PFSK-1 (cell line): ENCODE measurements around the gene CFAP77.

Experiments
- FOXP2 ChIP-seq: optimal IDR thresholded peaks from 2 replicates; pipeline ENCODE3; 2011; ENCODE audit warnings: borderline replicate concordance, control low read depth, inconsistent platforms; ENCODE audit not compliant: insufficient read depth; ENCODE audit errors: extremely low read length, extremely low read depth
- POLR2AphosphoS5 ChIP-seq: IDR thresholded peaks from 2 replicates; pipeline ENCODE4 v1.6.1; 2012; ENCODE audit warnings: low read depth, mild to moderate bottlenecking, control low read depth, low read length, moderate library complexity
- SIN3A ChIP-seq: IDR thresholded peaks from 2 replicates; pipeline ENCODE4 v1.6.1; 2012; ENCODE audit warnings: mild to moderate bottlenecking, low read length, moderate library complexity, borderline replicate concordance; ENCODE audit not compliant: insufficient read depth
- TAF1 ChIP-seq: IDR thresholded peaks from 2 replicates; pipeline ENCODE4 v1.6.1; 2012; ENCODE audit warnings: low read length, control low read depth, borderline replicate concordance; ENCODE audit not compliant: insufficient read depth
- TF ChIP-seq, protein P1 (sequence below), 2 experiments: IDR thresholded peaks; 2 replicates each; pipeline versions ENCODE4 v1.6.1 to v1.8.0; 2011 to 2012; ENCODE audit warnings: low read depth in 2 of 2, low read length in 2 of 2, control low read depth in 1 of 2, inconsistent platforms in 1 of 2, mild to moderate bottlenecking in 1 of 2, moderate library complexity in 1 of 2; ENCODE audit not compliant: insufficient read depth in 1 of 2

Gene CFAP77

DNA sequence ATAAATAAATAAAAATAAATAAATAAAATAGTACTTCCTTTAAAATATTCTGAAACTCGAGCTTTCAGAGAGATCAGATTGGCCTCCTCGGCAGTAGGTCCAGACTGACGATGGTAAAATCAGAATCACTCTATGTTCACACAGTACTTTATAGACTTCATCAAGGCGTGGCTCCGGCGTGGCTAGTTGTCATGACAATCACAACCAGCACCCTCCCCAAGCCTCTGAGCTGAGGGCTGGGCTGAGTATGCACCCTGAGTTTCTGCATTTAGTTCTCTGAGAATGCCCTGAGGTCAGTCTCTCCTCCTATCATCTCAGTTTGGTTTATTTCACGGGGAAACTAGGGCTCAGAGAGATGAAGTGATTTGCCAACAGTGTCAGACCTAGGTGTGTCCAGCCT is 129.1 kb downstream of the CFAP77 start:
- TF ChIP-seq POLR2AphosphoS5 (no peak), SIN3A (no peak), TAF1 (no peak), FOXP2 (no peak)
- TF ChIP-seq, protein P1, sequence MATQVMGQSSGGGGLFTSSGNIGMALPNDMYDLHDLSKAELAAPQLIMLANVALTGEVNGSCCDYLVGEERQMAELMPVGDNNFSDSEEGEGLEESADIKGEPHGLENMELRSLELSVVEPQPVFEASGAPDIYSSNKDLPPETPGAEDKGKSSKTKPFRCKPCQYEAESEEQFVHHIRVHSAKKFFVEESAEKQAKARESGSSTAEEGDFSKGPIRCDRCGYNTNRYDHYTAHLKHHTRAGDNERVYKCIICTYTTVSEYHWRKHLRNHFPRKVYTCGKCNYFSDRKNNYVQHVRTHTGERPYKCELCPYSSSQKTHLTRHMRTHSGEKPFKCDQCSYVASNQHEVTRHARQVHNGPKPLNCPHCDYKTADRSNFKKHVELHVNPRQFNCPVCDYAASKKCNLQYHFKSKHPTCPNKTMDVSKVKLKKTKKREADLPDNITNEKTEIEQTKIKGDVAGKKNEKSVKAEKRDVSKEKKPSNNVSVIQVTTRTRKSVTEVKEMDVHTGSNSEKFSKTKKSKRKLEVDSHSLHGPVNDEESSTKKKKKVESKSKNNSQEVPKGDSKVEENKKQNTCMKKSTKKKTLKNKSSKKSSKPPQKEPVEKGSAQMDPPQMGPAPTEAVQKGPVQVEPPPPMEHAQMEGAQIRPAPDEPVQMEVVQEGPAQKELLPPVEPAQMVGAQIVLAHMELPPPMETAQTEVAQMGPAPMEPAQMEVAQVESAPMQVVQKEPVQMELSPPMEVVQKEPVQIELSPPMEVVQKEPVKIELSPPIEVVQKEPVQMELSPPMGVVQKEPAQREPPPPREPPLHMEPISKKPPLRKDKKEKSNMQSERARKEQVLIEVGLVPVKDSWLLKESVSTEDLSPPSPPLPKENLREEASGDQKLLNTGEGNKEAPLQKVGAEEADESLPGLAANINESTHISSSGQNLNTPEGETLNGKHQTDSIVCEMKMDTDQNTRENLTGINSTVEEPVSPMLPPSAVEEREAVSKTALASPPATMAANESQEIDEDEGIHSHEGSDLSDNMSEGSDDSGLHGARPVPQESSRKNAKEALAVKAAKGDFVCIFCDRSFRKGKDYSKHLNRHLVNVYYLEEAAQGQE (IDR thresholded peaks at IDR 0.05; ENCODE audit: insufficient read depth in 1 of 2, low read depth in 2 of 2, low read length in 2 of 2) = no peak

DNA sequence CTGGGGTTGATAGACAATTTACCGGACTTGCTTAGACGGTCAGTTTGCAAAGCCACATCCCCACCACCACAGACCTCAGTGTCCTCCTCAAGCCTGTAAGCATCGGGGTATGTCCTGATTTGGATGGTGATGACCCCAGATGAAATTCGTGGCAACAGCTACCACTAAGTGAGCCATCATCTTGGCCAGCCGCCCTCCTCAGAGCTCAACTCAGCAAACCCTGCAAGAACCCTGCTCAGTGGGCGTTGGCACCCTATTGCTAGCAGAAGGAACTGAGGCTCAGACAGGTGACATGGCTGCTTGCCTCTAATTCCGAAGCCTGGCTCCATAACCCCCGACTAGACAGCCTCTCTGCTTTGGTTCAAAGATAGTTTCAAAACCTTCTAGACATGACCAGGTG is 131.0 kb downstream of the CFAP77 start:
- TF ChIP-seq POLR2AphosphoS5 (no peak), FOXP2 (no peak), TAF1 (no peak), SIN3A (no peak)
- TF ChIP-seq, protein P1 (IDR thresholded peaks at IDR 0.05; ENCODE audit: insufficient read depth in 1 of 2, low read depth in 2 of 2, low read length in 2 of 2) = no peak

DNA sequence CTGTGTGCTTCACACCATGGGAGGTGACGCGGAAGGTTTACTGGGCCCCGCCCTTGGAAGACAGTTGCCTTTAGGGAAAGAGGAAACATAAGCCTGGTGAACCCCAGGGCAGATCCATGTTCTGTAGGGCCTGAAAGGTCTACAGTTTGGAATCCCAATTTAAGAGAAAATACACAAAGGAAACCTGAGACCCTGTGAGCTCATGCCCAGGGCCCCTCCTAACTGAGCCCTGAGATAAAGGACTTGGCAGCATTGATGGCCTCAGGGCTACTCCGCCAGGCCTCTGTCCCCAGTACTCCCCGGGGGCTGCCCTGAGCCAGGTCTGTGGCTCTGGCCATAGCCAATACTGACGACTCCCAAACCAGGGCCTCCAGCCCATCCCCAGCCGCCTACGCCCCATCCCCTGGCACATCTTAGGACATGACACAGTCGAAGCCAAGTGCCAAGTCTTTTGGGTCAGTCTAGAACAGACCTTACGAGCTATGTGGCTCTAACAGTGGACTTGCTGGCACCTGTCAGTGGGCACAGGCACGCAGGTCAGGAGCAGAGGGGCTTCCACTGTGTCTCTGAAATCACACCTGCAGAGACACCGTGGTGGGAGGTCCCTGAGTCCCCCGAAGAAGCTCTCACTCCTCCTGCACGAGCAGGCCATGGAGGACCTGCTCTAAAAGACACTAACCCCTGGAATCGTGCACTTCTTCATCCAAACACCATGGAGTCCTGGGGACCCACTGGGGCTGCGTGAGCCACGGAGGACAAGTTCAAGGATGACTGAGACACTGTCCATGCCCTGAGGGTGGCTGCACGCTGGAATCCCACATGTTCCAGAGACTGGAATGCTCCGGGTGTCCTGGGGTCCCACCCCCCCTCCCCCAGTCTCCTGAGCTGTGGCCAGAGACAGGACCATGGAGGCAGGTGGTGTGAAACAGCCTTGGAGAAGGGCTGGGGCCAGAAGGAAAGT is 132.1 kb downstream of the CFAP77 start:
- no peak for TF ChIP-seq SIN3A

DNA sequence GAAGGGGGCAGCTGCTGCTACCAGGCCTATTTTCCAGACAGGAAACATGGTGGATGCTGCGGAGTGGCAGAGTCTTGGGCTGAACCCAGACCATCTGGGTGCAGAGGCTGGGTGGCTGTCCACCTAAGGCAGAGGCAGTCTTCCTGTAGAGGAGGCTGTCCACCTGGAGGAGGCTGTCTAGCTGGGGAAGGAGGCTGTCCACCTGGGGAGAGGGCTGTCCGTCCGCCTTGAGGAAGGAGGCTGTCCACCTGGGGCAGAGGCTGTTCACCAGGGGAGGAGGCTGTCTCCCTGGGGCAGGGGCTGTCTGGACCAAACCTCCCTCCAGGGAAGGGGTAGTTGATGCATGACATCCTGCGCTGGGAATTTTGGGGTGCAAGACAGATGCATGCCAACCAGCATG is 133.2 kb downstream of the CFAP77 start:
- TF ChIP-seq FOXP2 = no peak
- TF ChIP-seq TAF1 = no peak
- no peak for TF ChIP-seq POLR2AphosphoS5
- TF ChIP-seq SIN3A = no peak
- TF ChIP-seq, protein P1 (IDR thresholded peaks at IDR 0.05; ENCODE audit: insufficient read depth in 1 of 2, low read depth in 2 of 2, low read length in 2 of 2) = no peak

DNA sequence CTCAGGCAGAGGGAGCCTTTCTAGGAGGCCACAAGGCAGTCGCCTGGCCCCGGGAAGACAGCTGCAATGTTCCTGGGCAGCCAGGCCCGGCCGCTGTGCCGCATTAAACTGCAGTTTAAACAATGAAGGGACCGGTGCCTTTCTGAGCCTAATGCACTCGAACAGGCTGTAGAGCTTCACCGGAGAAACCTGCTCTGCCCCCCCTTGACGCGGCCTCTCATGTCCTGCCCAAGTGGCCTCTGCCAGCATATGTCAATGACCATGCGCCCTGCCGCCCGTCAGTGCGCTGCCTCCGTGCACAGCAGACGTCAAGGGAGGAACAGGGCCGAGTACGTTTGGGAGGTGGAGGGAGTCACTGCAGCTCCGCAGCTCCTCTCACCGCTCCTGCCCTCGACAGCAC is 133.9 kb downstream of the CFAP77 start:
- no peak for TF ChIP-seq TAF1
- no peak for TF ChIP-seq FOXP2
- TF ChIP-seq, protein P1 (IDR thresholded peaks at IDR 0.05; ENCODE audit: insufficient read depth in 1 of 2, low read depth in 2 of 2, low read length in 2 of 2) = no peak
- TF ChIP-seq POLR2AphosphoS5 = no peak
- no peak for TF ChIP-seq SIN3A
